Measurements from ENCODE around the gene CSNK1G1.
A peak's percentile ranks its signal among the peaks of the same experiment; 100 is the strongest.
"Not testable (repeated sequence)": the region's sequence is repeated elsewhere in the genome, so short reads cannot be mapped to it uniquely, and the experiment has no call there.

CSNK1G1 gene

DNA sequence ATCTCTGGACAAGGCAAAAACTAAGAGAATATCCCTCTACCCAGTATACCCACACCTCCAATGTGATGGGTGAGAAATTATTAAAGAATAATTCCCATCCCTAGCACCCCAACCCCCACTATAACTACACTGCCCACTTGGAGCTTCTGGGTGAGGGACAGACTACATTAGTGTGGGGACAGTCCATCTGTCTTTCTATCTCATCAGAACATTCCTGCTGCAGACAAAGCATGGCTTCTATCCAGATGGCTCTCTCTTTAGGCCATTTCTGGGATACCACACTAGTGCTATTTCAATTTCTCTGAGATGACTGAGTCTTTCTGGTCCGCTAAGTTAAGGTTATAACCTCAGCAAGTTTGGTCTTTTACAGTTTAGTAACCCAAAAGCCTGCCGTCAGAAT, 6.6 kb downstream of the CSNK1G1 start:
- no peak for DNase-seq (ENCODE audit: low read depth in 2 of 2)

DNA sequence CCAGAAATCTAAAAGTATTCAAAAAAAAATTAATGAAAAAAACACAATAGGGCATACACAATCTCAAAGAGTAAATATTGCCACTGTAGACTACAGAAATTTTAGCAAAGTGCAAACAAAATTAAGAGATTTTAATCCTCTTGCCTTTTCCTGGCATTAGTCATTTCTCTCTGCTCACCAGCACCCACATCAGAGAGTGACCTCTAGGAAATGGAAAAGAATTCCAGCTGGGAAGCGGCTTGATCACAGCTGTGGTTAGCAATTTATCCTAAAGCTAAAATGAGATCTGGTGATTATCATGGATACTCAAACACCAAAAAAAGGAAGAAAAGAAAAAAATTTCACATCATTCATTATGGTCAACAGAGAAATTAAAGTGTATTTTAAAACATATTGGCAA, 7.5 kb downstream of the CSNK1G1 start:
- no peak for DNase-seq (ENCODE audit: low read depth in 2 of 2)

DNA sequence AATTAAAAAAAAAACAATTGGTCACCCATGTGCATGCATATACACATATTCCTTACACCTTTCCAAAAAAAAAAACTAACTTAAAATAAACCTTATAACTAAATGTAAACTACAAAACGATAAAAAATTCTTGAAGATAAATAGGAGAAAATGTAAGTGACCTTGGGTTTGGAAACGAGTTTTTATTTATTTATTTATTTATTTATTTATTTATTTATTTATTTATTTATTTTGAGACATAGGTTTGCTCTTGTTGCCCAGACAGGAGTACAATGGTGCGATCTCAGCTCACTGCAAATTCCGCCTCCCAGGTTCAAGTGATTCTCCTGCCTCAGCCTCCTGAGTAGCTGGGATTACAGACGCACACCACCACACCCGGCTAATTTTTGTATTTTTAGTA, 9.7 kb downstream of the CSNK1G1 start:
- not testable (repeated sequence) for DNase-seq (ENCODE audit: low read depth in 2 of 2)

- no peak for DNase-seq (ENCODE audit: low read depth in 2 of 2)
These were observed 11.2 kb downstream of the CSNK1G1 start for GRCh38 chr15:64344651-64345294.

DNA sequence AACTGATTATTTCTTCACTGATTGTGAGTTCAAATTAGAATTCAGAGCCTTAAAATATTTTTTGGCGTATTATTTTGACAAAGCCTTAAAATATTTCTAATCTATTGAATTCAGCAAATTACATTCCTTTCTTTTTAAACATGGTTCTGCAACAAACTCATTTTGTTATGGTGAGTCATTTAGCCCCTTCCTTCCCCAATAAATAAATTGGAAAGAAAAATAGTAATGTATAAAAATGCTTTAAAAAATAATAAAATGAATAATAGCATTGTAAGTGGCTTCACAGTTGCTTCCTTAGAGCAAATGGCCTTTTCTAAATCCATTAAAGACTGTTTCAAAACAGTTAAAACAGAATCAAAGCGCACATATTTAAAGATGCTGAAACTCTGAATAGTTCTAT, 12.1 kb downstream of the CSNK1G1 start:
- DNase-seq (ENCODE audit: low read depth in 2 of 2), result no peak

DNA sequence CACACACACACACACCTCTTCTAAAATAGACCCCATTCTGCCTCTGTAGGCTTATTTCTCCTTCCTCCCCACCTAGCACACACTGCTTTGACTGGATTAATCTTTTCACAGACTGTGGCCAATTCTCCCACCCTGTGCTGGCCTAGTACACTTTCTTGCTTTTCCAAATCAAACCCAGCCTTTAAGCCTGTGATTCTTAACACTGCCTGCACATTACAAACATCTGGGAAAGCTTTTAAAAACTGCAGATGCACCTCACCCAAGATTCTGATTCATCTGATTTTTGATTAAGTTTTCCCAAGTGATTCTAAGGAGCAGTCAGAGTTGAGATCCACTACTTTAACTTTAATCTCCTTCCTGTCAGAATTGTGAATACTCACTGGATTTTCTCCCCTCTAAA, 12.8 kb downstream of the CSNK1G1 start:
- no peak for DNase-seq (ENCODE audit: low read depth in 2 of 2)

DNA sequence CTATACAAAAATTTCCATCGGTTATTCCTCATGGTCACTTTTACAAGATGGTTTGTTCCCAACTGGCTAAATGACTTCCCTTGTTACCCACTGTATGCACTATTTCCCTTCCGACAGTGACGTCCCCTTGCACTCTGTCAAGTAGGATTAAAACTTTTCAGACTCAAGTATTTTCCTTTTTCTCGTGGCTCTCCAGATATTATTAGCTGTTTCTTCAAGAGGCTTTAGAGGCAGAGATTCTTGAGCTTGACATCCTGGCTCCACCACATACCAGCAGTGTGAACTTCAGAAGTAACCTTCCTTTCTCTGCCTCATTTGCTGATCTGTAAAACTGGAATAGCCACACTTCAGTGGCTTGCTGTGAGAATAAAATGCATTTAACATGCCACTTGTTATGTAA, 14.0 kb downstream of the CSNK1G1 start:
- DNase-seq (ENCODE audit: low read depth in 2 of 2), result no peak

- no peak for DNase-seq (ENCODE audit: low read depth in 2 of 2)
These were observed 15.6 kb downstream of the CSNK1G1 start for GRCh38 chr15:64340355-64340754.

- no peak for DNase-seq (ENCODE audit: low read depth in 2 of 2)
These were observed 18.2 kb downstream of the CSNK1G1 start for GRCh38 chr15:64337761-64338160.

DNA sequence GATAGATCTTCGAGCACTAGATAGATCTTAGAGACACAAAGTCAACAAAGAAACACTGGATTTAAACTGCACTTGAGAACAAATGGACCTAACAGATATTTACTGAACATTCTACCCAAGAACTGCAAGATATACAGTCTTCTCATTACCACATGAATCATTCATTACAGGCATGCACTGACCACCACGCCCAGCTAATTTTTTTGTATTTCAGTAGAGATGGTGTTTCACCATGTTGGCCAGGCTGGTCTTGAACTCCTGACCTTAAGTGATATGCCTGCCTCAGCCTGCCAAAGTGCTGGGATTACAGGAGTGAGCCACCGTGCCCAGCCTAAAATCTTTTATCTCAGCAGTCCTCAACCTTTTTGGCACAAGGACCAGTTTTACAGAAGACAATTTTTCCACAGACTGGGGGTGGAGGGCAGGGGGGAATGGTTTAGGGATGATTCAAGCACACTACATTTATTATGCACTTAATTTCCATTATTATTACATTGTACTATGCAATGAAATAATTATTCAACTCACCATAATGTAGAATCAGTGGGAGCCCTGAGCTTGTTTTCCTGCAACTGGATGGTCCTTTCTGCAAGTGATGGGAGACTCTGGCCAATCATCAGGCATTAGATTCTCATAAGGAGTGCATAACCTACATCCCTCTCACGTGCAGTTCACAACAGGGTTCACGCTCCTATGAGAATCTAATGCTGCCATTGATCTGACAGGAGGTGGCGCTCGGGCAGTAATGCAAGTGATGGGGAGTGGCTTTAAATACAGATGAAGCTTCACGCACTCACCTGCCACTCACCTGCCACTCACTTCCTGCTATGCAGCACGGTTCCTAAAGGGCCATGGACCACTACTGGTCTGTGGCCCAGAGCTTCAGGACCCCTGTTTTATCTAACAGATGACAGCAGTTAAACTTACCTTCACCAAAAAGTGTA, 21.7 kb downstream of the CSNK1G1 start:
- peak in 1 of 2 donors; percentile 11 for DNase-seq (ENCODE audit: low read depth in 2 of 2)

- DNase-seq (ENCODE audit: low read depth in 2 of 2), result no peak
These were observed 22.5 kb downstream of the CSNK1G1 start for GRCh38 chr15:64333516-64333915.

- not testable (repeated sequence) for DNase-seq (ENCODE audit: low read depth in 2 of 2)
These were observed 24.3 kb downstream of the CSNK1G1 start for GRCh38 chr15:64331668-64332067.

DNA sequence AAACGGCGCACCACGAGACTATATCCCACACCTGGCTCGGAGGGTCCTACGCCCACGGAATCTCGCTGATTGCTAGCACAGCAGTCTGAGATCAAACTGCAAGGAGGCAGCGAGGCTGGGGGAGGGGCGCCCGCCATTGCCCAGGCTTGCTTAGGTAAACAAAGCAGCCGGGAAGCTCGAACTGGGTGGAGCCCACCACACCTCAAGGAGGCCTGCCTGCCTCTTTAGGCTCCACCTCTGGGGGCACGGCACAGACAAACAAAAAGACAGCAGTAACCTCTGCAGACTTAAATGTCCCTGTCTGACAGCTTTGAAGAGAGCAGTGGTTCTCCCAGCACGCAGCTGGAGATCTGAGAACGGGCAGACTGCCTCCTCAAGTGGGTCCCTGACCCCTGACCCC, 29.0 kb downstream of the CSNK1G1 start:
- not testable (repeated sequence) for DNase-seq (ENCODE audit: low read depth in 2 of 2)

DNA sequence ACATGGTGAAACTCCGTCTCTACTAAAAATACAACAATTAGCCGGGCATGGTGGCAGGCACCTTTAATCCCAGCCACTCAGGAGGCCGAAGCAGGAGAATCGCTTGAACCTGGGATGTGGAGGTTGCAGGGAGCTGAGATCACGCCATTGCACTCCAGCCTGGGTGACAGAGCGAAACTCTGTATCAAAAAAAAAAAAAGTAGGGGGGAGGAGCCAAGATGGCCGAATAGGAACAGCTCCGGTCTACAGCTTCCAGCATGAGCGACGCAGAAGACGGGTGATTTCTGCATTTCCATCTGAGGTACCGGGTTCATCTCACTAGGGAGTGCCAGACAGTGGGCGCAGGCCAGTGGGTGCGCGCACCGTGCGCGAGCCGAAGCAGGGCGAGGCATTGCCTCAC, 29.5 kb downstream of the CSNK1G1 start:
- not testable (repeated sequence) for DNase-seq (ENCODE audit: low read depth in 2 of 2)

DNA sequence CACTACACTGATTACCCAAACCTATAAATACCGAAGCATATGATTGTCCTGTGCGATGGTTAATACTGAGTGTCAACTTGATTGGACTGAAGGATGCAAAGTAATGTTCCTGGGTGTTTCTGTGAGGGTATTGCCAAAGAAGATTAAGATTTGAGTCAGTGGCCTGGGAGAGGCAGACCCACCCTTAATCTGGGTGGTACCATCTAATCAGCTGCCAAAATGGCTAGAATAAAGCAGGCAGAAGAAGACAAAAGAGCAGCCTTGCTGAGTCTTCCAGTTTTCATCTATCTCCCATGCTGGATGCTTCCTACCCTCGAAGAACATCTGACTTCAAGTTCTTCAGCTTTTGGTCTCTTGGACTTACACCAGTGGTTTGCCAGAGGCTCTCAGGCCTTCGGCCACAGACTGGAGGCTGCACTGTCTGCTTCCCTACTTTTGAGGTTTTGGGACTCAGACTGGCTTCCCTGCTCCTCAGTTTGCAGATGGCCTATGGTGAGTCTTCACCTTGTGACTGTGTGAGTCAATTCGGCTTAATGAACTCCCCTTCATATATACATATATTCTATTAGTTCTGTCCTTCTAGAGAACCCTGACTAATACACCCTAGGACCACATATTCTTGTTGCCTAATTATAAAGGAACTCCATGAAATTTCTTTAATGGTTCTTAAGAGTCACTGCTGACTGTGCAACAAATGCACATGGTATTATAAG, 31.7 kb downstream of the CSNK1G1 start:
- no peak for DNase-seq (ENCODE audit: low read depth in 2 of 2)

DNA sequence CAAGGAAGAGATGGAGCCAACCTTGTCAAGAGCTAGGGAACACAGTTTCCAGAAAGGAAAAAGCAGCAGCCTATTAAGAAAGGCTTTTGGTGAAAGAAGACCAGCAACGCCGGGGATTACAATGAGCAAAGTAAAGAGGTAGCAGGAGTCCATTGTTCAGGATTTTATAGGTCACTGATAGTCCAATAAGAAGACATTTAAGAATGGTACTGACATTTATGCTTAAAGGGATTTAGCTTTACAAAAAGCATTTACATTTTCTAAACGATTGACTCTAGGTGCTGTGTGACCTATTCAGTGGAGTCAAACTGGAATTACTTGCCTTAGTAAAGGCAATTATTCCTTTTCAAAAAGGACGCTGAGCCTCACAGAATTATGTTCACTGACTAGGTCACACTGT, 40.8 kb downstream of the CSNK1G1 start:
- no peak for DNase-seq (ENCODE audit: low read depth in 2 of 2)

- no peak for DNase-seq (ENCODE audit: low read depth in 2 of 2)
These were observed 41.5 kb downstream of the CSNK1G1 start for GRCh38 chr15:64314456-64314855.

DNA sequence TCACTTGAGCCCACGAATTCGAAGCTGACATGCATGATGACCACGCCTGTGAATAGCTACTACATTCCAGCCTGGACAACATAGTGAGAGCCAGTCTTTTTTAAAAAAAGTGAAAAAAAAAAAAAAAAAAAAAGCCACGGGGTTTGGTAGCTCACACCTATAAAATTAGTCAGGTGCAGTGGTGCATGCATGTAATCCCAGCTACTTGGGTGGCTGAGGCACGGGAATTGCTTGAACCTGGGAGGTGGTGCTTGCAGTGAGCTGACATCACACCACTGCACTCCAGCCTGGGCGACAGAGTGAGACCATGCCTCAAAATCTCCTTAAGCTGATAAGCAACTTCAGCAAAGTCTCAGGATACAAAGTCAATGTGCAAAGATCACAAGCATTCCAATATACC, 44.4 kb downstream of the CSNK1G1 start:
- no peak for DNase-seq (ENCODE audit: low read depth in 2 of 2)

- DNase-seq (ENCODE audit: low read depth in 2 of 2), result no peak
These were observed 45.9 kb downstream of the CSNK1G1 start for GRCh38 chr15:64310036-64310435.

DNA sequence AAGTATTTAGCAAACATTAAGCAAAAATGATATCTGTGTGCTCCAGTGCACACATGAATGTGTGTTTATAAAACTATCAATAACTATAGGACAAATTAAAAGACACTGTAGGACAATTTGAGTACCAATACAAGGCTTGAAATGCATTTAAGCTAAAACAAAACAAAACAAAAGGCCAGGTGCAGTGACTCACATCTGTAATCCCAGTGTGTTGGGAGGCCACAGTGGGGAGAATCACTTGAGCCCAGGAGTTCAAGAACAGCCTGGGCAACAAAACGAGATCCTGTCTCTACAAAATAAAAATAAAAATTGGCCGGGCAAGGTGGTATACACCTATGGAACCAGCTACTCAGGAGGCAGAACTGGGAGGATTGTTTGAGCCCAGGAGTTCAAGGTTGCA, 50.7 kb downstream of the CSNK1G1 start:
- no peak for DNase-seq (ENCODE audit: low read depth in 2 of 2)

- DNase-seq (ENCODE audit: low read depth in 2 of 2), result no peak
These were observed 66.4 kb downstream of the CSNK1G1 start for GRCh38 chr15:64289550-64289949.

GRCh38 chr15:64288999-64289398, 67.0 kb downstream of the CSNK1G1 start:
- DNase-seq (ENCODE audit: low read depth in 2 of 2), result no peak

DNA sequence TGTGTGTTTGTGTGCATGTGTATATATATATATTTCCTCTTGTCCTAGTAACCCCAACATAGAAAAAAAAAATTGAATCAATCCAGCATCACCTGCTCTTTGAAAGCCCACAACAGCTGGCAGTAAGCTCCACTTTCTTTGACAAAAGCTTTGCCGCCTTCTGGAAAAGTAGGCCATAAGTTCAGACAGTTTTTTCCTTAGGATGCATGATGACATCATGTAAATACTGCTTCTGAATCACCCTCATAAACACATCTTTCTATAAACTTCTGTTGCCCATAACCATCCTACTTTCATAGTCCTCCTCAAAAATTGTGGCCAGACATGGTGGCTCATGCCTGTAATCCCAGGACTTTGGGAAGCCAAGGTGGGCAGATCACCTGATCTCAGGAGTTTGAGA, 67.4 kb downstream of the CSNK1G1 start:
- no peak for DNase-seq (ENCODE audit: low read depth in 2 of 2)

All from stimulated activated CD8-positive, alpha-beta memory T cell treated with anti-CD3 and anti-CD28 coated beads, Interleukin-7, amount 100 ng/mL, for 4 hours (primary cell).